SH-SY5Y (cell line): ENCODE results near the gene PPAN.

Experiments
- GATA2 ChIP-seq: IDR thresholded peaks from 2 replicates; pipeline ENCODE4 v1.6.1; 2011; ENCODE audit warnings: mild to moderate bottlenecking, low read depth, low read length
- GATA3 ChIP-seq: IDR thresholded peaks from 2 replicates; pipeline ENCODE4 v1.6.1; 2011; ENCODE audit warnings: low read depth, mild to moderate bottlenecking, low read length, moderate library complexity

PPAN gene

DNA sequence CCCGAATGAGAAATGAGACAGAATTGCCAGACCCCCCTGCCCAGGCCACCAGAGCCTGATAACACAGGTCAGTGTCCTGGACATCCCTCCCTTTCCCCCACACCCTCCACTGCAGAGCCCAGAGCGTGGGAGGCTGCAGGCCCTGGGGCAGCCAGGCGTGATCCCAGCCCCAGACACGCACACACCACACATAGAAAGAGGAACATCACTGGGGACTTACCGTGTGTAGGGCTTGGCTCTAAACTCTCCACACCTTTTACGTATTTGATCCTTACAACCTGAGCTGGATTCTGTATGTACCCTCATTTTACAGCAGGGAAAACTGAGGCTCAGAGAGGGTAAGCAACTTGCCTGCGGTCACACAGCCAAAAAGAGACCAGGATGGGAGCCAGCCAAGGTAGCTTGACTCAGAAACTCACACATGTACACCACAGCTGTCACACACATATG is 3.4 kb upstream of the PPAN start:
- no peak for TF ChIP-seq GATA3
- no peak for TF ChIP-seq GATA2

DNA sequence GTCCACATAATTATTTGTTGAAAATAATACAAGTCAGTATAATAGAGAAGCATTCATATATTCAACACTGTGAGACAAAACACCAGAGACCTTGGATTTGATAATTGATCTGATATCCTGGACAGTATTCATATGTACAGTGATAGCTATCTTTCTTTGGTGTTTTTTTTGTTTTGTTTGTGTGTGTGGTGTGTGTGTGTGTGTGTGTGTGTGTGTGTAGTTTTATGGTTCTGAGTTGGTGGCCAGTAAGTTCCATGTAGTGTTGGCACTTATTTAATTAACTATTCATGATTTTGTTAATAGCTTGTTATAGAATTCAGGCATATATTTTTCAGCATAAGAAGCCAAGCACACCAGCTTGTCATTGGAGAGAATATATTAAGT is 2.0 kb upstream of the PPAN start:
- no peak for TF ChIP-seq GATA3

DNA sequence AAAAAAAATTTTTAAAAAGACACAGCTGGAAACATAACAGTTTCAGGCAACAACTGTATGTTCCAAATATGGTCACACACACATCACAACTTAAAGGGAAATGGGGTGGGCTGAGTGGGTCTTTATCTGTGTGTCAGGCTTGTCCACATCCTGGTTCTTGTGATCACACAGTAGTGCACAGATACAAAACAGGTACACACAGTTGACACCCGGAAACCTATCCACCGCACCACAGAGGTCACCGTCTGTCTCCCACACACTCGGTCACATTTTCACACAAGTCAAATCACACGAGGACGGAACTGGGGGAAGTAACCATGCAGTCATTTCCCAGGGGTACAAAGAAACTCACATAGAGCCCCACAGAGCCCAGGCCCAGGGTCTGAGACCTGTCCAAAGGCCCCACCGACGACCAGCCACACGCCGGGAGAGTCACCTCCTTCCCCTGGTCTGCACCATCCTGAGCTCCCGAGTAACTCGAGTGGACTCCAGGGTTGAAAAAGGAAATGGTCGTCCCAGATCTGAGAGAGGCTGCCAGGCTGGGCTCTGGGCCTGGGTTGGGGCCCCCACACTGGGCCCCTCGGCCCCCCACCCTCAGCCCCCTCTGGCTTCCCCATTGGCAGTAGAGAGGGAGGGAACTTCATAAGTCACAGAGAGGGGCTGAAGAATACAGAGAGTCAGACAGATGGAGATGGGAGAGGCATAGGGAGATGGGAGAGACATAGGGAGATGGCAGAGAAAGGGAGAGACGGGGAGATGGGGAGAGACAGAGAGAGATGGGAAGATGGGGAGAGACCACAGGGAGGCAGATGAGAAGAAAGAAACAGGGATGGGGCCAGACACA is 1.3 kb upstream of the PPAN start:
- no peak for TF ChIP-seq GATA2
- TF ChIP-seq GATA3 = no peak

DNA sequence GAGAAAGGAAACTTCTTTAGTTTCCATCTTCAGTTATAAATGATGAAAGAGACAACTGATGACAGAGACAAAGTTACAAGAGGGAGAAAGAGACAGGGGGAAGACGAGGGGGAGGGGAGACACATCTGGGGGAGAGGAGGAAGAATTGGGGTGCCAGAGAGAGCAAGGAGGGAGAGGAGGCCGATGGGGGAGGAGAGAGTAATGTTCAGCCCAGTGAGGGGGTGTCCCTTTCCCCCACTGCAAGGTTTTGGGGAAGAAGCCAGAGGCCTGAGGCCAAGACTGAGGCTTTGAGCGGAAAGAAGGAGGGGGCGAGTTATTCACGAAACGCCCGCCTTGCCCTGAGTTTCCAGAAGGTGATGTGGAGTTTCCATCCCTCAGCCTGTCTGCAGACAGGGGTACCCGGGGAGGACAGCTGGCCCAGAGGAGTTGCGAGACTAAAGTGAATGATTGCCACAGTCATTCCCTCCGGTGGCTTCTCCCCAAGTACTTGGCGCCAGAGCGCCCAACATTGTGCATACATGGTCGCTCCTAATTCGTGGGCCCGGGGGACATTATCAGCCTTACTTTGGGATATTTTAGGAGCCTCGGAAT is 558 bp upstream of the PPAN start:
- no peak for TF ChIP-seq GATA3
- TF ChIP-seq GATA2 = no peak

DNA sequence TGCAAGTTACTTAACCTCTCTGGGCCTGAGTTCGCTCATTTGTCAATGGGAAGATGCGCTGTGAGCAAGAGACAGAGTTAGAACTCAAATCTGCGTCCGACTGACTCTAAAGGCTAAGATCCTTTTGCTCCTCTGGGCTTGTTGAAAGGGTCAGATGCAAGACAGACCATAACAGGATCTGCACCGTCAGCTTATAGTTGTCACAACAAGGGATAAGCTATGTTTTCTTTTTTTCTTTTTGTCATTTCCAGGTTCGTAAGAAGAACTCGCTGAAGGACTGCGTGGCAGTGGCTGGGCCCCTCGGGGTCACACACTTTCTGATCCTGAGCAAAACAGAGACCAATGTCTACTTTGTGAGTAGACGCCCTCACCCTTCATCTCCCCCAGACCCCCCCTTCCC is 1.1 kb downstream of the PPAN start:
- TF ChIP-seq GATA2 = no peak
- no peak for TF ChIP-seq GATA3

DNA sequence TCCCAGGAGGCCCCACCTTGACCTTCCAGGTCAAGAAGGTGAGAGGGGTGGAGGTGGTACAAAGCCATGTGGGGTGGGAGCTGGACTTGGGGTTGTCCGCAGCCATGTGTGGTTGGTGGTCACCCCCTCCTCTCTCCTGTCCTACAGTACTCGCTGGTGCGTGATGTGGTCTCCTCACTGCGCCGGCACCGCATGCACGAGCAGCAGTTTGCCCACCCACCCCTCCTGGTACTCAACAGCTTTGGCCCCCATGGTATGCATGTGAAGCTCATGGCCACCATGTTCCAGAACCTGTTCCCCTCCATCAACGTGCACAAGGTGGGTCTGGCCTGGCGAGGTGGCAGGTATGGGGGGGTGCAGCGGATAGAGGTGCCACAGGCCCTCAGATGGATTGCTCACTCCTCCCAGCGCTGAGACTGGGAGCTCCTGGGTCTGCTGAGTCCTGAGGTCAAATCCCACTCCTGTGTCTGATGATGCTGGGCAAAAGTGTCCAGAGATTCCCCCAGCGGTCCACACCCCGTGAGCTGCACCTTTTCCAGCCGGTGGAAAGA is 1.7 kb downstream of the PPAN start:
- no peak for TF ChIP-seq GATA2
- no peak for TF ChIP-seq GATA3

DNA sequence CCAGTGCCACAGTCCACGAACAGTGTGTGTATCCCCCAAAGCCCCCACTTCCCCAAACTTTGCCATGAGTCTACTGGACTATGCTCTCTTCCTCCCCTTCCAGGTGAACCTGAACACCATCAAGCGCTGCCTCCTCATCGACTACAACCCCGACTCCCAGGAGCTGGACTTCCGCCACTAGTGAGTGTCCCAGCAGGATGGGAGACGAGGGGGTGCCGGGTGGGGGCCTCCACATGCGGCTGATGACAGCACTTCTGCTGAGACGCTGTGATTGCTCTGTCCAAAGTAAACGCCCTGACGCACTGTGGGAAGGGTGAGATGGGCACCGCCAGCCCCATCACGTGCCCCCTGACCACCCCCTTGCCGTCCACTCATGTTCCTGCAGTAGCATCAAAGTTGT is 3.4 kb downstream of the PPAN start:
- TF ChIP-seq GATA2 (no peak), GATA3 (no peak)

DNA sequence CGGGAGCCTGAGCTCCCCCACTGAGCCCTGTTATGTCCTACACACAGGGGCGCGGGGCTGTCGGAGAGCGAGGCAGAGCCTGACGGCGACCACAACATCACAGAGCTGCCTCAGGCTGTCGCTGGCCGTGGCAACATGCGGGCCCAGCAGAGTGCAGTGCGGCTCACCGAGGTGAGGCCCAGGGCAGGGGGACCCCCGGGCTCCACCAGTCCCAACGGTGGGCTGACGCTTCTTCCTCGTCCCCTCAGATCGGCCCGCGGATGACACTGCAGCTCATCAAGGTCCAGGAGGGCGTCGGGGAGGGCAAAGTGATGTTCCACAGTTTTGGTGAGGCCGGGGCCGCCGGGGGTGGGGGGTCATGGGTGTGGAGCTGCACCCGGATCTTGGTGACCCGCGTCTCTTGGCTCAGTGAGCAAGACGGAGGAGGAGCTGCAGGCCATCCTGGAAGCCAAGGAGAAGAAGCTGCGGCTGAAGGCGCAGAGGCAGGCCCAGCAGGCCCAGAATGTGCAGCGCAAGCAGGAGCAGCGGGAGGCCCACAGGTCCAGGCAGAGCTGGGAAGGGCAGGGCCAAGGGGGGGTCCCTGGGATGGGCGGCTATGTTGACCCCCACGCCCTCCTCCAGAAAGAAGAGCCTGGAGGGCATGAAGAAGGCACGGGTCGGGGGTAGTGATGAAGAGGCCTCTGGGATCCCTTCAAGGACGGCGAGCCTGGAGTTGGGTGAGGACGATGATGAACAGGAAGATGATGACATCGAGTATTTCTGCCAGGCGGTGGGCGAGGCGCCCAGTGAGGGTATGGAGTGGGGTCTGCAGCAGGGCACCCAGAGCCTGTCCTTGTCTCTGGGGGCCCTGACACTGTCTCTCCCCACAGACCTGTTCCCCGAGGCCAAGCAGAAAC is 4.2 kb downstream of the PPAN start:
- no peak for TF ChIP-seq GATA2
- no peak for TF ChIP-seq GATA3

DNA sequence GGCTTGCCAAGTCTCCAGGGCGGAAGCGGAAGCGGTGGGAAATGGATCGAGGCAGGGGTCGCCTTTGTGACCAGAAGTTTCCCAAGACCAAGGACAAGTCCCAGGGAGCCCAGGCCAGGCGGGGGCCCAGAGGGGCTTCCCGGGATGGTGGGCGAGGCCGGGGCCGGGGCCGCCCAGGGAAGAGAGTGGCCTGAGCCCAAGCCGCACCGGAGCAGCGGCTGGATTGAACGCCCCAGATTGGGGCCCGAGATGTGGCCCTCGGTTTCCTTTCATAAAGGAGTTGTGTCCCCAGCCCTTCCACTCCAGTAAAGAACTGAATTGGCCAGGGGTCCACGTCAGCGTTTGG is 4.8 kb downstream of the PPAN start:
- TF ChIP-seq GATA3 = no peak

DNA sequence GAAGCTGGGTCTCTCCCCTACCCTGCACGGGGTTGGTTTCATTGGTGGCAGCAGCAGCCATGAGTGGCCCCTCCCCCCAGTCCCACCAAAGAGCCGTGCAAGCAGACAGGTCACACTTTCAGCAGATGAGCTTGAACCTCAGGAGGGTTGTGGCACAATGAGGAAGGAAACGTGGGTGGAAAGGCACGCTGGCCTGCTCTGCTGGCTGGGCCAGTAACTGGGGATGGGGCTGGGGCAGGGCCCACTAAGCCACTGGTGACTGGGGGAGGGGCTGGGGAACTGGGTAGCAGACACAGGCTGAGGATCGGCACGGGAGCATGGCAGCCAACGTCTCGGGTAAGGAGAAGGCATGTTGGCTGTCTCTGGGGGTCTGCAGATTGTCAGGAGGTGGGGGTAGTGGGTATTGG is 5.2 kb downstream of the PPAN start, which contains the start of gene P2RY11:
Gene P2RY11, plus strand, starts transcription at position 289 of the 407 bp plus-strand sequence. Its CDS starts 29 bp downstream, at position 318.
- TF ChIP-seq GATA3 (no peak), GATA2 (no peak)

DNA sequence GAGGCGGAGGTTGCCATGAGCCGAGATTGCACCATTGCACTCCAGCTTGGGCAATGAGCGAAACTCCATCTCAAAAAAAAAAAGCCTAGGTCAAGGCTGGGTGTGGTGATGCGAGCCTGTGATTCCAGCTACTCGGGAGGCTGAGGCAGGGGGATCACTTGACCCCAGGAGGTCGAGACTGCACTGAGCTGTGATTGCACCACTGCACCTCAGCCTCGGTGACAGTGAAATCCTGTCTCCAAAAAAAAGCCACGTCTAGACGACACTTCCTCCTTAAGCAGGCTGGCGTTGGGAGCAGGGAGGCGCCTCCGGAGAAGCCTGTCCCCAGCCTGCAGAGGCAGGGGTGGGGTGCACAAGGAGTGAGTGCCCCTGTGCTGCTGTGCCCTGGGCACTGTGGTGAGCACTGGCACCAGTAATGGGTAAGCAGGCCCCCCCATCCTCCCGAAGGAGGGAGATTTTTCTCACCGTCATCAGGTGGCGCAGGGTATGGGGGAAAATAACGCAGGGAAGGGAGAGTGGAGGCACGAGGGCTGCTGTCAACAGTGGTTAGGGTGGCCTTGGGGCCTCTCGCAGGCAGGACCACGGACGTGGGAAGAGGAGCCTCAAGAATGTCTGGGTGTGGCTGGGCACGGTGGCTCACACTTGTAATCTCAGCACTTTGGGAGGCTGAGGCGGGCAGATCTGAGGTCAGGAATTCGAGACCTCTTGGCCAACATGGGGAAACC is 6.0 kb downstream of the PPAN start:
- TF ChIP-seq GATA2 (no peak), GATA3 (no peak)

DNA sequence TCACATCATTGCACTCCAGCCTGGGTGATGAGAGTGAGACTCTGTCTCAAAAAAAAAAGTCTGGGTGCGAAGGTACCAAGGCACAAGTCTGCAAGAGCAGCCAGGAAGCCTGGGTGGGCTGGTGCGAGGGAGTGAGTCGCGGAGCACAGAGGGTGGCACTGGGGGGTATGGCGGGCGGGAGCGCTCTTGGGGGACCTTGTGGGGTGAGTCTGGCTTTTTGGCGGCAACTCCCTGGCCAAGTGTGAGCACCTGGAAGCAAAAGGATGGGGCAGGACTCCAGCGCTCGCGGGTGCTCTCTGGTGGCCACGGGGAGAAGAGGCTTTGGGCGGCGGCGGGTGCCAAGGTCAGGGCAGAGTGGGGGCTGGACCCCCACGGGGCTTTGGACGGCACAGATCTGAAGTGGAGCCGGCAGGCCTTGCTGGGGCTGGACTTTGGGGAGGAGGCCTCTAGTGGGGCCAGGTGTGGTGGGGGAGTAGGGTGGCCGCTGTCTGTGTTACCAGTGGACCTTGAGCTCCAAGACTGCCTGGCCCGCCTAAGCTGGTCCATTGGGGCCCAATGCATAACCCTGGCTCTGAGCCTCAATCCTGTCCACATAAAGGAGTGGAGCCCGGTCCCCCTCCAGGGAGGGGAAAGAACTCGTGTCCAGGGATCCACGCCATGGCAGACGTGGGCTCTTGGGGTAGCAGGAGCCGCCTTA is 6.9 kb downstream of the PPAN start:
- TF ChIP-seq GATA3 (no peak), GATA2 (no peak)

DNA sequence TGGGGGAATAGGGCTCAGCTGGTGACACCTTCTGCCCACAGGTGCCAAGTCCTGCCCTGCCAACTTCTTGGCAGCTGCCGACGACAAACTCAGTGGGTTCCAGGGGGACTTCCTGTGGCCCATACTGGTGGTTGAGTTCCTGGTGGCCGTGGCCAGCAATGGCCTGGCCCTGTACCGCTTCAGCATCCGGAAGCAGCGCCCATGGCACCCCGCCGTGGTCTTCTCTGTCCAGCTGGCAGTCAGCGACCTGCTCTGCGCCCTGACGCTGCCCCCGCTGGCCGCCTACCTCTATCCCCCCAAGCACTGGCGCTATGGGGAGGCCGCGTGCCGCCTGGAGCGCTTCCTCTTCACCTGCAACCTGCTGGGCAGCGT is 7.4 kb downstream of the PPAN start:
- TF ChIP-seq GATA3 = no peak
- TF ChIP-seq GATA2 = no peak
